GM19397 (cell line): Measurements from ENCODE around the gene PINK1.
"Not testable (repeated sequence)": the region's sequence is repeated elsewhere in the genome, so short reads cannot be mapped to it uniquely, and the experiment has no call there.

Experiments
- ATAC-seq: cut with Tn5 transposase; IDR thresholded peaks from one replicate; pipeline ENCODE4 v1.9.1; 2021; ENCODE audit warnings: mild to moderate bottlenecking, moderate library complexity; ENCODE audit not compliant: unreplicated experiment

The PINK1 gene

DNA sequence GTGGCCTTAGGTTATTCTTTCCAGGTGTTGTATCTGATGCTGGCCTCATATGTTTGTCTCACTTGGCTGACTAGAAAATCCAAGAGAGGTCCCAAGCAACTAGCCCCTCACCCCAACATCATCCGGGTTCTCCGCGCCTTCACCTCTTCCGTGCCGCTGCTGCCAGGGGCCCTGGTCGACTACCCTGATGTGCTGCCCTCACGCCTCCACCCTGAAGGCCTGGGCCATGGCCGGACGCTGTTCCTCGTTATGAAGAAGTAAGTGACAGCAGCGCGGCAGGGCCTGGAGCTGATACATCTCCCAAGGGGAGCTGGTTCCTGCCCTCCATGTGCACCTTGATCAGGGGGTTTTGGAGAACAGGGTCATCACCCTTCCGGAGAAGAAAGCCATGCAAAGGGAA, 11.2 kb downstream of the PINK1 start:
- no peak for ATAC-seq

GRCh38 chr1:20645414-20645813, 12.2 kb downstream of the PINK1 start:
- ATAC-seq = no peak

- ATAC-seq = no peak
Observed at GRCh38 chr1:20648438-20648837, 15.2 kb downstream of the PINK1 start.

DNA sequence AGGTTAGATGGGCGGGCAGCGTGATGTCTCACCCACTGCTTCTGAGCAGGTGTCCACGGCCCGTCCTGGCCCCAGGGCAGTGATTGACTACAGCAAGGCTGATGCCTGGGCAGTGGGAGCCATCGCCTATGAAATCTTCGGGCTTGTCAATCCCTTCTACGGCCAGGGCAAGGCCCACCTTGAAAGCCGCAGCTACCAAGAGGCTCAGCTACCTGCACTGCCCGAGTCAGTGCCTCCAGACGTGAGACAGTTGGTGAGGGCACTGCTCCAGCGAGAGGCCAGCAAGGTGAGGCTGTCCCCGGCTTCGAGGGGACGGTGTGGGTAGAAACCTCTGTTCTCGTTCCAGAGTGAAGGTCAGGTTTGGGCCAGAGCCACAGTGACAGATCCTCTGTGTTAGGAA, 15.7 kb downstream of the PINK1 start:
- ATAC-seq = no peak

GRCh38 chr1:20652300-20652699, 19.0 kb downstream of the PINK1 start:
- ATAC-seq = no peak

DNA sequence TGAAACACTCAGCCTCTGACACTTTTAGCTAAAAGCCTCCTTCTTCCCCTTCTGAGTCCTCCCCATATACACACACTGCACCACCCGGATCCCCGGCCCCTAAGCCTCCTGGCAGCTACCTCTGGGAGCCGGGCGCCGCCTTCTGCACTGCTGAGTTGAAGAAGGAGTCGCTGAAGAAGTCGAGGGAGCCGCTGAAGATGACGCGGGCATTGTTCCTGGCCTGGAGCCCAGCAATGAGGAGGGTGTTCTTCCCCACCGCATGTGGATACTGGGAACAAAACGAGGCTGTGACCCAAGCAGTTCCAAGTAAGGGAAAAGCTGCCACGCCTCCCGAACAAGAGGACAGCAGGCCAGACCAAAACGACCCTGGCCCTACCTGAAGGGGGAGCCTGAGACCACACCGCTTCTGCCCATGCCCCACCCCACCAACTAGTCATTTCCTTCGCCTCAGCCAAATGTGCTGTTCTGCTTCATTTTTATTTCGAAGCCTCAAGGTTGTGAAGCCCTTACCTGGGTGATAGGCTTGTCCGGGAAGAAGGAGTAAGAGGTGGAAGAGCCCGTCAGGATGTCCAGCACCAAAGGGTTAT, 20.9 kb downstream of the PINK1 start:
- ATAC-seq = no peak

GRCh38 chr1:20657024-20657423, 23.8 kb downstream of the PINK1 start:
- no peak for ATAC-seq

DNA sequence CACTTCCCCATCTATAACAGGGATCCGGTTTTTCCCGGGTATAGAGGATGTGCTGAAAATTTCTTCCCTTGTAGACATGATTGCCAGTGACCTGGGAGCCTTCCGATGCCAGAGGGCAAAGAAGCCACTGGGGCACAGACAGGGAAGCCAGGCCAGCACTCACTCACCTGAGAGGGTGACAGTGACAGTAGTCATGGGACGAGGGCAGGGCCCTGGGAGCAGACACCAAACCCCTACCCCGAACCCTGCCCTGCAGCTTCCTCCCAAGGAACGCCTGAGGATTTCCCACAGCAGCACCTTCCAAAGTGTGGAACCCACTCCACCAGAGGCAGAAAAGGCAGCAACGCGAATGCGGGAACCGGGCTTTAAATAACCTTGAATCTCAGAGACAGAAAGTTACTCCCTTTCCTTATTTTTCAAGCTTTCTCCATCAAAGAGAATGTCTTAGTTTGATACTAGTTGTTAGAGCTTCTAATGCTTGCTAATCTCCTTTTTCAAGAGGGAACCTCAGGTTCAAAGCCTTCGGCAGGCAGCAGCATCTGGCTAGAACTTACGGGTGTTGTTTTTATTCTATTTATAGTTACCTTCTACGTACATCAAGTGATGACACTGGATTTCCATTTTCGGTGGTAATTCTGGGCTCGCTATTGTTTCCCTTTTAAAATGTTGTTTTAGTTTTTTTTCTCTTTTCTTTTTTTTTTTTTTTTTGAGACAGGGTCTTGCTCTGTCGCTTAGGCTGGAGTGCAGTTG, 25.1 kb downstream of the PINK1 start:
- no peak for ATAC-seq

DNA sequence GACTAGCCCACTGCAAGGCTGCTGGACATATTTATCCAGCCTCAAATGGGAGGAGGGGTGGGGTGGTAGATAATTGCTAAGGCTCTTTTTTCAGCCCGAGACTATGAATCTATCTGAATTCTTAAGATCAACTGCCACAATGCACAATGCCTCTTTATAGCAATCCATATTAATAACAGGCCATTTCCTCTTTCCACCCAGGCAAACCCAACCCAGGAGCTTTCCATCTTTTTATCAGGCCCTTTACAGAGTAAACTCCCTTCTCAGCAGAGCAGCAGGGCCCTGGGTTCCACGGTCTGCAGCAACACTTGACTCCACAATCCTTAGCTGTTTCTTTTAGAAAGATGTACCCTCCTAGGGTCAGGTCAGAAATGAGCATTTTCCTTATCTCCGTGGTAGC, 27.1 kb downstream of the PINK1 start:
- ATAC-seq = no peak

GRCh38 chr1:20660847-20661206, 27.6 kb downstream of the PINK1 start:
- ATAC-seq = no peak

DNA sequence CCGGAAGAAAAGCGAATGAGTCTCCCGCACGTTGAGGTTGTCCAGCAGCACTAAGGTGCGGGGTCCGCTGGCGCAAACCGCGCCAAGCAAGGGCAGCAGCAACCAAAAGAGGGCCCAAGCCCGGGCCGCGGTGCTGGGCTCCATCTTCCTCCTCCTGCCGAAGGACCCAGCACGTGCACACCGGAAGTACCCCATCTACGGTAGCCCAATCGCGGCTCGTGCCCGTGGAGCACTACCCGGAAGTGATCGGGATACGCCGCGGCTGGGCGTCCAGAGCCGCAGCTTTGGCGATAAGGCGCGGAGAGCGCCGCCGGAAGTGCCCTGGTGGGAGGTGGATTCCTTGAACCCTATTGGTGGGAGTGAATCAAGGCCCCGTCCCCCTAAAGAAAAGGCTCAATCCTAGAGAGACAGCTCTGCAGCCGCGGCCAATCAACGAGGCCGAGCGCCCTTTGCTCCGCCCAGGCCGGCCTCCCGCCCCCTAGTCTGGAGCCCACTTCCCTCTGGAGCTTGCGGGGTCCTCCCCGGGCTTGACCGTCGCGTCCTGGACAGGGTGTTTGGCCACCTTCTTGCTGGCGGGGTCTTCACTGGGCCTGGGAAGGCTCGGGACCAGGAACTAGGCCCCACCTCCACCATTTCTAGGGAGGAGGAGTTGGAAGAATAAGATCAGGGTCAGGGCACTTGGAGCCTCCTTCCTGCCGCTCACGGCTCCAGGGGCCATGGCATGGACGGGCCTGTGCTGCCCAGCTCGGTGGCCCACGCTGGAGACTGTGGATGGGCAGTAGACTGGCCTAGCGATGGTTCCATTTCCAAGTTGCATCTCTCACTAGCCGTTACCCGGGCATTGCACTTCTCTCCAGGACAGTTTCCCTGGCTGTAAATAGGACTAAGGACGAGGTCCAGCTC, 28.2 kb downstream of the PINK1 start, which contains the start of gene DDOST:
Gene DDOST (minus strand): TSS at position 163 of the 903 bp plus-strand sequence. CDS start 19 bp downstream, at position 144.
- ATAC-seq = peak; percentile 95

DNA sequence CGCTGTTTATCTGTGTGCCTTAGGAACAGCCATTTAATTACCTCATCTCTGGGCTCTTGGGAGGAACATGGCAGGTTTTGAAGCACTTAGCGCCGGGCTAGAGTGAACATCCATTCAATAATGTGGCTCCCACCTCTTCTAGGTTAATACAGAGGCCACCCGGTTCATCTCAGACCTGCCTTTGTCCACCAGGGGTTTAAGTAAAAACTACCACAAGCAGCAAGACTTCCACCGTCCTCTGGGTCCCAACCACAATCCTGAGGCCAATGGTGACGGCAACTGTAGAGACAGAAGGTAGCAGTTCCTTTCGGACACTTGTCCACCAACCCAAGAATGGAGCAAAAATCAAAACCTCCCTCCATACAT, 28.8 kb downstream of the PINK1 start:
- no peak for ATAC-seq

GRCh38 chr1:20663365-20663764, 30.1 kb downstream of the PINK1 start:
- ATAC-seq = no peak

- ATAC-seq = no peak
Observed at GRCh38 chr1:20663969-20664715, 30.9 kb downstream of the PINK1 start.

DNA sequence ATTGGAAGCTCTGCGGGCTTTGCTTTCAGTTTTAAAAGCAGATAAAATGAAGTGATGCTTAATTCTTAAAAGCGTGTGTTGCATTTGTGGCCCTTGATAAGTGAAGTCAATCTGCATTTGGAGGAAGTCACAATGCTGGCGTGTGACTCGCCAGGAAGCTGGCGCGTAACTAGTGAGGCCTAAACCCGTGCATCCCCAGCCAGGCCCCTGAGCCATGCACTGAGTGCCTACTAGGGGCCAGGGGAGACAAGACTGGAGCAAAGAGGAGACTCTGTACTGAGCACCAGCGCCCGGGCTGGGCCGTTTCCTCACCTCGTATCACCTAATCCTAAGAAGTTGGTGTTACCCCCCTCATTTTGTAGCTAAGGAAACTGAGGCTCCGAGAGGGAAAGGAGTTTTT, 32.5 kb downstream of the PINK1 start:
- ATAC-seq = no peak

GRCh38 chr1:20666146-20666545, 32.9 kb downstream of the PINK1 start:
- ATAC-seq = no peak

- no peak for ATAC-seq
Observed at GRCh38 chr1:20666804-20667203, 33.5 kb downstream of the PINK1 start.

GRCh38 chr1:20668581-20668980, 35.3 kb downstream of the PINK1 start:
- no peak for ATAC-seq

DNA sequence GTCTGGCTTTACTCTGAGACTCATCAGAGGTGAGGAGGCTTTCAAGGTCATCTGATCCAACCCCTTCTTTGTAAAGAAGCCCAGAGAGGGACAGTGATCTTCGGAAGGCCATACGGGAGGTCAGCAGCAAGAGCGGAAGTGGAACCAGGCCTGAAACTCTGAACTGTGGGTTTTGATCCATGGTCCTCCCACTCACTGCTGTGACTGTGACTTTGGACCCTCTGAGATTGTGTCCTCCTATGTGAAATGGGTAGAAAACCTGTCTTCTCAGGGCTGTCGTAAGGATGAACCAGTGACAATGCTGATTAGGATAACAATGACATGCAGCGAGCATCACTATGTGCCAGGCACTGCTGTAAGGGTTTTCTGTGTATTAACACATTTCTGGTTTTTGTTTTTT, 37.7 kb downstream of the PINK1 start:
- ATAC-seq = no peak

DNA sequence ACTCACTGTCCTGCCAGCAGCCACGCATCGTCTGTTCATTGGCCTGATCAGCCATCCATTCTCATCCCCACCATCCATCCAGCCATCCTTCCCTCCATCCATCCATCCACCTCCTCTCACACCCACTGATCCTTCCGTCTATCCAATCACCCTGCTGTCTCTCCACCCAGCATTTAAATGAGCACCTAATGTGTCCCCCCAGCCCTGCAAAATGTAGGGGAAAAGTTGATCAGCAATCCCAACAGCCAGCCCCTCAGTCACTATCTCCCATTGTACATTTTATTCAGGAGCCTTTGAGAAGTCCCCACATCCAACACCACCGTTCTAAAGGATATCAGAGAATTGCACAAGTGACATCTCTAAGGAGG, 39.0 kb downstream of the PINK1 start:
- no peak for ATAC-seq

DNA sequence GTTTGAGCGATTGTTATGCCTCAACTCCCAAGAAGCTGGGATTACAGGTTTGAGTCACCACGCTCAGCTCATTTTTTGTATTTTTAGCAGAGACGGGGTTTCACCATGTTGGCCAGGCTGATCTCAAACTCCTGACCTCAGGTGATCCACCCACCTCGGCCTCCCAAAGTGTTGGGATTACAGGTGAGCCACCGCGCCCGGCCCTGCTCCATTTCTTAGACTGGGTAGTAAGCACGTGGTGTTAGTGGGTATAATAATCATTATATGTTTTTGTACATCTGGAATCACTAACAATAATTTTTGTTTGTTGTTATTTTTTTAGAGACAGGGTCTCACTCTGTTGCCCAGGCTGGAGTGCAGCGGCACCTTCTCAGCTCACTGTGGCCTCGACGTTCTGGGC, 40.4 kb downstream of the PINK1 start:
- not testable (repeated sequence) for ATAC-seq
